ENCODE measurements around the gene MBOAT7. TPM values are rescaled to one million over a fixed set of nuclear protein-coding genes. Genes with fewer than 3 reads are reported as not detected.
"Not testable (repeated sequence)": the region's sequence is repeated elsewhere in the genome, so short reads cannot be mapped to it uniquely, and the experiment has no call there.

MBOAT7 gene
- total RNA-seq, 1 donor from 2014 or later: 56.0 TPM

- DNase-seq (ENCODE audit: low spot score) (no peak), ATAC-seq (peak; percentile 57)
- intact Hi-C loops (cut with DNase I): loop anchor here (10.0 kb wide), 1 partner anchor 62 kb away; no protein-coding TSS in a partner anchor
These were observed 16.7 kb downstream of the MBOAT7 start, which contains the start of gene TMC4 for GRCh38 chr19:54172471-54173358. Gene TMC4 (minus strand): TSS chr19:54173160. CDS start chr19:54173117, 43 bp downstream.

GRCh38 chr19:54171736-54172431 is 17.5 kb downstream of the MBOAT7 start:
- intact Hi-C loops (cut with DNase I): loop anchor here (10.0 kb wide), 1 partner anchor 63 kb away; no protein-coding TSS in a partner anchor
- ATAC-seq; DNase-seq (ENCODE audit: low spot score): not testable (repeated sequence)

DNA sequence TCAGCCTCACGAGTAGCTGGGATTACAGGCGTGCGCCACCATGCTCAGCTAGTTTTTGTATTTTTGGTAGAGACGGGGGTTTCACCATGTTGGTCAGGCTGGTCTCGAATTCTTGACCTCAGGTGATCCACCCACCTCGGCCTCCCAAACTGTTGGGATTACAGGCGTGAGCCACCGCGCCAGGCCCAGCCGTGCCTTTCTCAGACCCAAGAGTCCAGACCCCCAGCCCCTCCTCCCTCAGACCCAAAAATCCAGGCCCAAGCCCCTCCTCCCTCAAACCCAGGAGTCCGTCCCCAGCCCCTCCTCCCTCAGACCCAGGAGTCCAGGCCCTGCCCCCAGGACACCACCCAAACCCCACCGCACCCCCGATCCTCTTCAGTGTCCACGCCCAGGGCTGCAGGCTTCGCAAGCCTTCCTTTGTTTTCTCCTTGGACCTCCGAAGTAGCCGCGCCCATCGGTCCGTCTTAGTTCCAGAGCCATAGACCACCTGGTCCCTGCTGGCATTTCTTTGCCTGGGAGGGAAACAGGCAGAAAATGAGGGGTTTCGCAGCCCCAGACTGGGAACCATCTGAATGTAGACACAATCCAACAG is 20.1 kb downstream of the MBOAT7 start:
- DNase-seq (ENCODE audit: low spot score) (no peak), ATAC-seq (no peak)
- intact Hi-C loops (cut with DNase I): no loop called here

GRCh38 chr19:54168174-54168917 is 21.0 kb downstream of the MBOAT7 start:
- DNase-seq (ENCODE audit: low spot score) (peak; percentile 97), ATAC-seq (peak; percentile 88)
- intact Hi-C loops (cut with DNase I): no loop called here

GRCh38 chr19:54165222-54165621 is 24.2 kb downstream of the MBOAT7 start:
- intact Hi-C loops (cut with DNase I): no loop called here
- no peak for DNase-seq (ENCODE audit: low spot score)
- no peak for ATAC-seq

DNA sequence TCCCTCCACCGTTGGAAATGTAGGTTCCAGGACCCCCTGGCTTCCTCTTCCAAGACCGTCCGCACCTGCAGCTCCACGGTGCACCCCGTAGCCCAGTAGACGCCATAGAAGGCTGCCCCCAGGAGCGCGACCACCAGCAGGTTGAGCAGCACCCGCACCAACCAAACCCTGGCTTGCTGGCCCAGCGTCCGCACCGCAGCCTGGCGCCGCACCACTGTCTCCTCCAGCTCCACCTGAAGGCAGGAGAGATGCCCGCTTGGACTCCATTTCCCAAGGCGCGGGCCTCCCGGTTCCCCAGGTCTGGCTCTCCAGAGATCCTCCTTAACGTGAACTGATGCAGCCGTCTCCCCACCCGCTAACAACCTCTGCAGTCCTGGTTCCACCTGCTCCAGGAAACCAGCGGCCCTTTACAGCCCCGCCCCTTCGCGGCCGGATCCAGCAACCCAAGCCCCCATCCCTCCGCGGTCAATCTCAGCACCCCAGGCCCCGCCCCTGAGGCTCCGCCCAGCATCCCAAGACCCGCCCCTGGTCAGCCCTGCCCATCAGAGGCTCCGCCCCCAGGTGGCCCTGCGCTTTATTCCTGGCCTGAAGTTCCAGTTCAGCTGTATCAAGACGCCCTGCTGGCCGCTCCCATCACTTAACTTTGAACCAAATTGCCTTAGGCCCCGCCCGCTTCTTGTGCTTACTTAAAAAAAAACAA is 24.9 kb downstream of the MBOAT7 start:
- intact Hi-C loops (cut with DNase I): no loop called here
- no peak for ATAC-seq

GRCh38 chr19:54162884-54163283 is 26.5 kb downstream of the MBOAT7 start:
- ATAC-seq (no peak), DNase-seq (ENCODE audit: low spot score) (no peak)
- intact Hi-C loops (cut with DNase I): no loop called here

More for the DNA sequence above, 24.9 kb downstream of the MBOAT7 start:
- peak; percentile 82 for DNase-seq (ENCODE audit: low spot score)

DNA sequence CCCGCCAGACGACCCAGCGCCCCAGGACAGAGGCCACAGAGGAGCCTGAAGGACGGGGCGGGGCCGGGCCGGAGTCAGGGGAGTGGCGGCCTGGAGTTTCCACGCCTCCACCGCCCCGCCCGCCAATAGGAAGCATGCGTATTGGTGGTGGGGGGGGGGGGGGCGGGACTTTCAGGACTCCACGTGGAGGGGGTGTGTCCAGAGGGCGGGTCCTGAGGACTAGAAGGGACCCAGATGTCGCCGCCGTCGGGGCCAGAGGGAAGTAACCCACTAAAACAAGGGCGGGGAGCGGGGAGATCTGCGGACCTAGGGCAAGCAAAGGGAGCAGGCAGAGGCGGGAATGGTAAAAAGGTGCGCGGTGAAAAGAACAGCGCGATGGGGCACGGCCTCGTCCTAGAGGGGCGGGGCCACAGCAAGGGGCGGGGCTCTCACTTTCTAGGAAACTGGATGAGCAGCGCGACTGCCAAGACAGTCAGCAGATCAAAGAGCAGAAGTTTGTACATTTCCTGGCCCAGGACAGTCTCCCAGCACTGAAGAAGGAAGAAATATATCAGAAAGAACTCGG is 27.1 kb downstream of the MBOAT7 start:
- intact Hi-C loops (cut with DNase I): no loop called here
- peak; percentile 59 for ATAC-seq

DNA sequence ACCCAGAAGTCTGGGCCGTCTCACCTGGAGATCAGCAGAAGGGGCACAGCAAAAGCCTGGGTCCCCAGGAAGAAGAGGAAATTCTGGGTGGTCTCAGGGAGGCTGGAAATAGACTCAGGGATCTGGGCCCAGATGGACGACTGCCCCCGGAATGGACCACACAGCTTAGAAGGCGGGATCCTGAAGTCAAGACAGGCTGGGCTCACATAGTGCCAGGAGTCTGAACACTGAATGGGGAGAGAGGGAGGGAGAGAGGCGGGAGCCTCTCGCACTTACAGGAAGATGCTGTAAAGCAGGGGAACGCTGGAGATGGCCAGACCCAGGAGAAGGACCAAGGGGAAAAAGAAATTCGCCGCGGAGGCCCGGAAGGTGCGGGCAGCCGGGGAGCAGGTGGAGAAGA is 28.5 kb downstream of the MBOAT7 start:
- no peak for DNase-seq (ENCODE audit: low spot score)
- no peak for ATAC-seq
- intact Hi-C loops (cut with DNase I): no loop called here

More for the DNA sequence above, 27.1 kb downstream of the MBOAT7 start:
- DNase-seq (ENCODE audit: low spot score): peak; percentile 89

- intact Hi-C loops (cut with DNase I): no loop called here
- no peak for DNase-seq (ENCODE audit: low spot score)
- ATAC-seq: no peak
These were observed 29.1 kb downstream of the MBOAT7 start for GRCh38 chr19:54160182-54160811.

GRCh38 chr19:54159352-54160181 is 29.8 kb downstream of the MBOAT7 start, which contains the start of gene LENG1:
Gene LENG1 (minus strand): TSS chr19:54159721. CDS start chr19:54159695, 26 bp downstream.
- peak; percentile 97 for ATAC-seq
- DNase-seq (ENCODE audit: low spot score): peak; percentile 99
- intact Hi-C loops (cut with DNase I): no loop called here

DNA sequence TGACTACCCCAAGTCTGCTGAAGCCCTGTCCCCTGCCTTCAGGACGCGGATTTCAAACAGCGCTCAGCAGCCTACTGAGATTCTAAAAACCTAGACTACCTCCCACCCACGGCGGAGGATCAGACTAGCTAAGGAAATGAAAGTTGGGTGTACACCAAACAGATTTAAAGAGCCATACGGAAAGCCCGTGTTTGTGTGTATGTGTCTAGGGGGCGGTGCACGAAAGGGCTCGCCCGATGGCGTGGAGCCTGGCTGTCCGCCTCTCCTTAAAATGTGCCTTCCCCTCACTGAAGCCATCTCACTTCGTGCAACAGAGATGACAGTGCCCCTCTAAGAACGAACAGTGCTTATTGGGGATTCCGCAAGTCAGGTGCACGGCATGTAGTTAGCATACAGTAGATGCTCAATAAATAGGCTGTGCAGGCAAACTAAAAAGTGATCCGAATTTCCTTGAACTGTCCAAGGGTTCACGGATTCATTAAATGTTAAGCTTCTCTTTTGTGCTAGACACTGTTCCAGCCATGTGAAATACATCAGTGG is 30.5 kb downstream of the MBOAT7 start:
- no peak for ATAC-seq
- intact Hi-C loops (cut with DNase I): no loop called here
- no peak for DNase-seq (ENCODE audit: low spot score)

DNA sequence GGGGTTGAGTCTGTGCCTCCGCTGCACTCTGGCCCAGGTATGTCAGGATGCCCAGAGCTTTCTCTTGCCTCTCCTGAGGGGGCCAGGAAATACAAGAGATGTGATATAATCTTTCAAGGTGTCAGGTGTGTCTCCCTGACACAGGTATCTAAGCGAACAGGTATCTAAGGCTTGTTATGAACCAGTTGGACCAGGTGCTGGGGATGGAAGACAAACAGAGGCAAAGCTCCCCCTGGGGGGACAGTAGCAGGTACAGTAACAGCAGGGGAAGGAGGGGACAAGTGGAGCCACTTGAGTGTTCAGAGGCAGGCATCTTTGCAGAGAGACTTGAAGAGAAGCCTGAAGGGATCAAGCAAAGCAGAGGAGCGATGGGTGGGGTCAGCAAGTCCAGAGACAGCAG is 32.4 kb downstream of the MBOAT7 start:
- ATAC-seq: no peak
- DNase-seq (ENCODE audit: low spot score): no peak
- intact Hi-C loops (cut with DNase I): no loop called here

- intact Hi-C loops (cut with DNase I): no loop called here
- no peak for DNase-seq (ENCODE audit: low spot score)
- no peak for ATAC-seq
These were observed 32.9 kb downstream of the MBOAT7 start for GRCh38 chr19:54156490-54156889.

GRCh38 chr19:54155694-54156093 is 33.7 kb downstream of the MBOAT7 start:
- no peak for DNase-seq (ENCODE audit: low spot score)
- intact Hi-C loops (cut with DNase I): no loop called here
- no peak for ATAC-seq

DNA sequence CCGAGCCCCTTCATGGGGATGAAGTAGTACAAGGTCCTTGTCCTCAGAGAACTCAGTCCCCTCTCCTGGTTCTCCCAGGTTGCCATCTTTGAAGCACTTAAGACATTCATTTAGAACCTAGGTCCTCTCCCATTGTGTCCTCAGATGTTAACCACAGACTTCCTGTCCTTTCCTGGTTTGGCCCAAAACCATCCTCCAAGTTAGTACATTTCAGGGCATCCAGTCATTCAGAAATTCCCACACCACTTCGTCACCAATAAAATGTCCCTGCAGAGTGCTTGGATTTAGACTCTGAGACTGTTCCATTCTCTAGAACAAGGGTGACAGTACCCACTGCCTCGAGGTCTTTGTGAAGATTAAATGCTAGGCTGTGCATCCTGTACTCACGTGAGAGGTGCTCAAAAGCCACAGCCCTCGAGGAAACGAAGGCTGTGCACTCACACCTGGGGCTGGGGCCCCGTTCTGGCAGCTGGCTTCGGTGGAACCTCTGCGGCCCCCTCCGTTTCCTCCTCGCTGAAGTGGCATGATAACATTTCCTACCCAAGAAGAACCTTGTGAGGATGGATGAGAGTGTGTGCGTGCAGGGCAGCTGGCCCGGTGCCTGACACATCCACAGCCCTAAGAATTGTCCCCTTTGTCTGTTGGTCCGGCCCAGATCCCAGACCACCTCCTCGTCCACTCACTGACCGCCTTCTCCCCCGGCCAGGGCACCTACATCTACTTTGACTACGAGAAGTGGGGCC is 34.6 kb downstream of the MBOAT7 start:
- intact Hi-C loops (cut with DNase I): no loop called here
- no peak for ATAC-seq
- DNase-seq (ENCODE audit: low spot score): no peak
